K562 (cell line): ENCODE measurements around the gene SYNGR3. TPM values are rescaled to one million over a fixed set of nuclear protein-coding genes. Genes with fewer than 3 reads are reported as not detected.

Source experiments
- ATAC-seq: fragments of 200-7000 bp; cut with Tn5 transposase; 3 replicates; pipeline ENCODE4 v1.9.1; 2020; ENCODE audit warnings: moderate library complexity
- BruUV-seq: library from RNA; stranded (reverse); fragments of 400-500 nt; replicated peaks from 2 replicates; lab custom pipeline; 2021; lab: Mats Ljungman, UMichigan
- CTCF ChIA-PET: fragments of 300-600 bp; formaldehyde crosslinking; extraction: SDS; loops from one replicate; lab custom pipeline; 2021; ENCODE audit warnings: low intra/inter-chr PET ratio; lab: Yijun Ruan, JAX
- POLR2A ChIA-PET: fragments of 300-600, 350-650 bp; sonication (Branson Sonifier 250); formaldehyde crosslinking; extraction: SDS; loops from one replicate; lab custom pipeline; 2021; ENCODE audit warnings: antibody characterized with exemption, inconsistent platforms; lab: Yijun Ruan, JAX
- DNase-seq, 4 experiments: peaks; one replicate each; pipeline versions ENCODE4 v3.0.0 to v3.0.0-alpha.2; 2011 to 2018; ENCODE audit warnings: low spot score in 3 of 4, mixed read lengths in 3 of 4; ENCODE audit errors: extremely low read depth in 1 of 4
- FAIRE-seq: peaks from 2 replicates; lab custom pipeline; 2011; peaks lifted over from hg19 to GRCh38; lab: Jason Lieb, UNC
- H2AFZ ChIP-seq: 2 replicates; pipeline ENCODE4 v1.6.0; 2011; ENCODE audit warnings: low read depth, low read length, control low read depth, inconsistent platforms
- H3K27ac ChIP-seq: fragments of 200-600 bp; 3 replicates; pipeline ENCODE4 v1.8.0; 2011; ENCODE audit warnings: low read depth, mild to moderate bottlenecking, control low read depth, inconsistent platforms, low read length, moderate library complexity, mixed read lengths; ENCODE audit errors: extremely low read depth
- H3K27me3 ChIP-seq, 2 experiments: fragments of 300-600 bp in 1 of 2; 2 replicates in 1 of 2; 3 replicates in 1 of 2; pipeline versions ENCODE4 v1.6.0 to v1.8.0; 2011; ENCODE audit warnings: inconsistent platforms in 2 of 2, low read length in 2 of 2, mild to moderate bottlenecking in 1 of 2, mixed read lengths in 1 of 2, moderate library complexity in 1 of 2; ENCODE audit not compliant: control insufficient read depth in 2 of 2, insufficient read depth in 2 of 2
- H3K36me3 ChIP-seq: fragments of 300-600 bp; 3 replicates; pipeline ENCODE4 v1.8.0; 2011; ENCODE audit warnings: mild to moderate bottlenecking, low read length, inconsistent platforms; ENCODE audit not compliant: control insufficient read depth, insufficient read depth
- H3K4me1 ChIP-seq, 2 experiments: fragments of 200-600 bp in 1 of 2; replicated peaks in 1 of 2; 2 replicates in 1 of 2; 3 replicates in 1 of 2; pipeline versions ENCODE4 v1.5.1 to v1.8.0; 2011; ENCODE audit warnings: inconsistent platforms in 2 of 2, low read length in 2 of 2, mild to moderate bottlenecking in 1 of 2, mixed read lengths in 1 of 2, moderate library complexity in 1 of 2; ENCODE audit not compliant: control insufficient read depth in 2 of 2, insufficient read depth in 2 of 2
- H3K4me2 ChIP-seq: 2 replicates; pipeline ENCODE4 v1.6.1; 2011; ENCODE audit warnings: low read length, control low read depth, inconsistent platforms, mixed read lengths; ENCODE audit not compliant: insufficient read depth
- H3K4me3 ChIP-seq: fragments of 200-600 bp; sonication (generic), shearing (Covaris generic); 2 replicates; pipeline ENCODE4 v1.5.1; 2016; ENCODE audit warnings: control low read depth, inconsistent platforms
- H3K79me2 ChIP-seq: fragments of 200-600 bp; 3 replicates; pipeline ENCODE4 v1.8.0; 2011; ENCODE audit warnings: low read length, inconsistent platforms; ENCODE audit not compliant: control insufficient read depth, insufficient read depth
- H3K9ac ChIP-seq, 2 experiments: 2 replicates each; pipeline versions ENCODE4 v1.6.0 to v1.6.1; 2011; ENCODE audit warnings: low read depth in 2 of 2, low read length in 2 of 2, control low read depth in 1 of 2, inconsistent platforms in 1 of 2, mild to moderate bottlenecking in 1 of 2, mixed read lengths in 1 of 2; ENCODE audit not compliant: insufficient read depth in 1 of 2
- H3K9me1 ChIP-seq: one replicate; pipeline ENCODE4 v1.6.0; 2011; ENCODE audit warnings: inconsistent platforms, mild to moderate bottlenecking, low read length, moderate library complexity; ENCODE audit not compliant: control insufficient read depth, insufficient read depth
- H3K9me3 ChIP-seq: replicated peaks from 2 replicates; pipeline ENCODE4 v1.5.1; 2011; ENCODE audit warnings: low read depth, low read length, inconsistent platforms; ENCODE audit not compliant: control insufficient read depth, insufficient read depth
- H4K20me1 ChIP-seq: replicated peaks from 2 replicates; pipeline ENCODE4 v1.6.1; 2011; ENCODE audit warnings: low read length, inconsistent platforms, mixed read lengths; ENCODE audit not compliant: control insufficient read depth, insufficient read depth
- ETS1 ChIP-seq: conservative IDR thresholded peaks from 2 replicates; pipeline ENCODE4 v1.6.1; 2011; ENCODE audit warnings: low read depth, mild to moderate bottlenecking, low read length; ENCODE audit not compliant: control insufficient read depth
- GABPB1 ChIP-seq: sonication (generic); formaldehyde crosslinking; IDR thresholded peaks from 2 replicates; pipeline ENCODE4 v1.8.0; 2022; ENCODE audit warnings: mild to moderate bottlenecking, missing genetic modification reagents
- KLF13 ChIP-seq: fragments of 450-650 bp; IDR thresholded peaks from 2 replicates; pipeline ENCODE4 v1.6.1; 2016; ENCODE audit warnings: missing genetic modification characterization, low read depth, mild to moderate bottlenecking, missing compliant biosample characterization, moderate library complexity, borderline replicate concordance
- SIN3A ChIP-seq, 2 experiments: fragments of 150-350 bp in 1 of 2; IDR thresholded peaks; 2 replicates each; pipeline ENCODE4 v1.6.1; 2011 to 2016; ENCODE audit warnings: borderline replicate concordance in 2 of 2, low read depth in 2 of 2, low read length in 2 of 2, mild to moderate bottlenecking in 2 of 2, moderate library complexity in 2 of 2; ENCODE audit not compliant: control insufficient read depth in 1 of 2
- ZBTB7A ChIP-seq: IDR thresholded peaks from 2 replicates; pipeline ENCODE4 v1.6.1; 2011; ENCODE audit warnings: low read depth, mild to moderate bottlenecking, low read length, moderate library complexity, borderline replicate concordance; ENCODE audit not compliant: control insufficient read depth
- WGBS: fragments of 100-300 bp; shearing (Covaris generic); methylation state at CpG from one replicate; pipeline ENCODE4 v1.1.6; 2016; ENCODE audit warnings: low coverage, mixed read lengths; ENCODE audit not compliant: insufficient coverage; ENCODE audit errors: missing lambda C conversion rate; 5-methylcytosine and 5-hydroxymethylcytosine counted together
- in situ Hi-C: fragments of 300-500 bp; cut with MboI; formaldehyde crosslinking; loops from 4 replicates; pipeline ENCODE4 v1.15.0; 2018; ENCODE audit warnings: inconsistent platforms, mixed read lengths
- intact Hi-C: fragments of 100-400 bp; cut with micrococcal nuclease; formaldehyde crosslinking; loops from 2 replicates; pipeline ENCODE4 v1.14.2; 2022
- polyA plus RNA-seq, 8 experiments: library from polyadenylated mRNA; depleted of rRNA in 4 of 8; stranded (reverse) in 5 of 8; unstranded in 3 of 8; fragments of >200 nt; fragmentation: Nextera tagmentation in 2 of 8; fragmentation: Illumina TruSeq in 1 of 8; extraction: Ambion mirVana in 2 of 8; extraction: Trizol in 1 of 8; gene quantifications; 2 replicates each; pipeline versions ENCODE4 v1.2.1 to v1.2.3, GENCODE V29; 2011 to 2014; ENCODE audit warnings: inconsistent platforms in 1 of 8, missing spikeins in 1 of 8
- total RNA-seq, 7 experiments: library from RNA; depleted of rRNA in 6 of 7; stranded (reverse); fragments of >200 nt in 6 of 7; fragmentation: Illumina TruSeq in 2 of 7; extraction: Trizol in 2 of 7; gene quantifications; 2 replicates each; pipeline versions ENCODE4 v1.2.1 to v1.2.3, GENCODE V29; 2011 to 2021; ENCODE audit warnings: low replicate concordance in 1 of 7

Gene SYNGR3
- total and polyA plus RNA-seq, 9 of the 15 experiments (the other 6 are each of a cell fraction or from before 2014, with no cell fraction given): 3.7 to 69.2 (median 36.3) TPM

GRCh38 chr16:1972490-1972877 is 17.3 kb upstream of the SYNGR3 start:
- Histone ChIP-seq H4K20me1 (no peaks in the 10 kb centered on the region), H3K4me2 (peak overlapping the region; percentile 91), H3K4me1 (peaks cover 7 to 70% of the 10 kb centered on the region in 2 experiments; a peak in 4 of 5 replicates), H3K4me3 (peak overlapping the region; percentile 100), H3K9ac (peak overlapping the region; percentile 90 to 99), H3K27ac (peak overlapping the region; percentile 84), H3K79me2 (peaks cover 38% of the 10 kb centered on the region), H2AFZ (0 out of 2 replicates have a peak overlapping the region, but pooled peaks have one; percentile 68), H3K9me3 (no peaks in the 10 kb centered on the region), H3K36me3 (peaks cover 42% of the 10 kb centered on the region; the same call in 2 of the 3 replicates), H3K27me3 (no peaks in the 10 kb centered on the region), H3K9me1 (peaks cover 3% of the 10 kb centered on the region)
- POLR2A ChIA-PET: interaction anchor here (1.0 to 2.2 kb wide), 7 partner anchors 8 to 183 kb away, joined by 3 to 16 read pairs (median 7); partner anchors contain the start of genes GFER, NDUFB10, NOXO1 and RPS2
- peak; percentile 61 for ATAC-seq
- intact Hi-C loops (no loop called here), in situ Hi-C loops (no loop called here)
- TSS peak; percentile 59 for BruUV-seq
- DNase-seq: peak in 1 of 4 experiments; percentile 46
- CTCF ChIA-PET: no interaction called here
- TF ChIP-seq KLF13 (tag) (0 out of 2 replicates have a peak, but pooled peaks have one; percentile 26), SIN3A (IDR thresholded peaks at IDR 0.05; ENCODE audit: borderline replicate concordance in 2 of 2, control insufficient read depth in 1 of 2, low read depth in 2 of 2, low read length in 2 of 2) (0 out of 4 replicates have a peak, but pooled peaks of 1 of the 2 experiments have one; percentile 69), ETS1 (0 out of 2 replicates have a peak, but pooled peaks have one; percentile 36), ZBTB7A (peak; percentile 67; the same call in 1 of the 2 replicates), GABPB1 (CRISPR knock-in tag) (no peak)
- WGBS: under 1% methylated on average over 22 of the region's 22 CpGs
- no peak for FAIRE-seq
